ENCODE measurements around the gene LUC7L3.

- no peak for TF ChIP-seq CTCF (IDR thresholded peaks at IDR 0.05; ENCODE audit: low read depth, low read length)
- TF ChIP-seq POLR2A (IDR thresholded peaks at IDR 0.05; ENCODE audit: extremely low read depth, insufficient read length): no peak
These were observed 84.3 kb downstream of the LUC7L3 start for GRCh38 chr17:50803676-50804075.

Data from NB4 (cell line).